Heart left ventricle (tissue), 13 donors: ENCODE results near the gene FOXE1.

Experiments used
- CTCF ChIP-seq, 12 donors: fragments of 200-600 bp; sonication (generic) in 4 of 12; IDR thresholded peaks; one replicate each; pipeline versions ENCODE4 v1.5.0 to v1.8.0; 2018 to 2022; ENCODE audit warnings: antibody characterized with exemption in 12 of 12, mild to moderate bottlenecking in 5 of 12
- POLR2A ChIP-seq, 2 donors: fragments of 450-650 bp; IDR thresholded peaks; one replicate each; pipeline ENCODE4 v1.6.1; 2017; ENCODE audit warnings: antibody characterized with exemption in 2 of 2, mild to moderate bottlenecking in 2 of 2, moderate library complexity in 2 of 2
- donor health status: ischemic (EF 13 %, LVEDD 7.1; RV severe dilation, severe dysfunction).
- donor health status: DM: no; HTN: yes; CAD: no.
- donor health status: DM: no; HTN: no; CAD: no.
- donor health status: ischemic (EF 25% LVEDD 6.9; RV normal size, moderate dysfunction).
- donor health status: ischemic (EF 25% LVEDD 5.7; RV mildly dilated, moderate dysfunction).
- donor health status: ischemic (EF 35%, LVEDD 5.7; RV mildly dilated, moderate dysfunction).
- donor health status: nonischemic (EF 11% LVEDD 7.7; RV severe dilation, severe dysfunction).
- donor health status: DM: yes; HTN: yes; CAD: no.
- donor health status: PGD.
- donor health status: ischemic (EF 29% LVEDD 5.4; RV normal size, mild dysfunction).
- donor health status: nonischemic (EF 23%, LVEDD 6.1; RV moderate dilation, normal function).

- TF ChIP-seq CTCF (IDR thresholded peaks at IDR 0.05) (no peak), POLR2A (IDR thresholded peaks at IDR 0.05) (no peak)
Observed at GRCh38 chr9:97851446-97851883, 1.6 kb upstream of the FOXE1 start.
